NCI-H510A (cell line): ENCODE measurements around the gene POLR2E.

Experiments used
- DNase-seq: peaks from one replicate; lab custom pipeline; 2025; lab: John Stamatoyannopoulos, UW

Gene POLR2E

DNA sequence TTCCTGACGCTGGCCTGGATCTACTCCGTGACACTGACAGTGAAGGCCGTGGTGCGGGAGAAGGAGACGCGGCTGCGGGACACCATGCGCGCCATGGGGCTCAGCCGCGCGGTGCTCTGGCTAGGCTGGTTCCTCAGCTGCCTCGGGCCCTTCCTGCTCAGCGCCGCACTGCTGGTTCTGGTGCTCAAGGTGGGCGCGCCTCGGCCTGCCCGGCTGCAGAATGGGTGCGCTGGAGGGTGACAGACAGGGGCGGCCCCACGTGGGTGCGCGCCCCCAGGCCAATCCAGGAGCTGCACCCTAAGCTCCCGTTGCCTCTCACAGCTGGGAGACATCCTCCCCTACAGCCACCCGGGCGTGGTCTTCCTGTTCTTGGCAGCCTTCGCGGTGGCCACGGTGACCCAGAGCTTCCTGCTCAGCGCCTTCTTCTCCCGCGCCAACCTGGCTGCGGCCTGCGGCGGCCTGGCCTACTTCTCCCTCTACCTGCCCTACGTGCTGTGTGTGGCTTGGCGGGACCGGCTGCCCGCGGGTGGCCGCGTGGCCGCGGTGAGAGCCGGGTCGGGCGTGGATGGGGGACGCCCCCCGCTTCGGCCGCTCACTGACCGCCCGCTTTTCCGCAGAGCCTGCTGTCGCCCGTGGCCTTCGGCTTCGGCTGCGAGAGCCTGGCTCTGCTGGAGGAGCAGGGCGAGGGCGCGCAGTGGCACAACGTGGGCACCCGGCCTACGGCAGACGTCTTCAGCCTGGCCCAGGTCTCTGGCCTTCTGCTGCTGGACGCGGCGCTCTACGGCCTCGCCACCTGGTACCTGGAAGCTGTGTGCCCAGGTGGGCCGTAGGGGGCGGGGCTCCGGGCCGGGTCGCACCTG, 48.1 kb downstream of the POLR2E start:
- no peak for DNase-seq

DNA sequence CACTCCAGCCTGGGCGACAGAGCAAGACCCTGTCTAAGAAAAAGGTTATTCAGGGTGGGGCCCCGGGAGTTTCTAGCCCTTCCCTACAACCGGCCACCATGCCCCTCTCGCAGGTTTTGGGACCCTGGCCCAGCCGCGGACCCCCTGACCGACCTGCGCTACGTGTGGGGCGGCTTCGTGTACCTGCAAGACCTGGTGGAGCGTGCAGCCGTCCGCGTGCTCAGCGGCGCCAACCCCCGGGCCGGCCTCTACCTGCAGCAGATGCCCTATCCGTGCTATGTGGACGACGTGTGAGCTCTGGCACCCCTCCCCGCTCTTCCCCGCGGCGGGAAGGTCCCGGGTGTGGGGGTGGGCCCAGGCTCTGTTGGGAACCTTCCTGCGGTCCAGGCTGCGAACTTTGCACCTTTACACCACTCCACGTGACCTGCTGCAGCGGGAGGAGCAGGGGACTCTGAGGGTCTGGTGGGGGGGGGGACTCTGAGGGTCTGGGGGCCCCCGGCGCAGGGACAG, 49.0 kb downstream of the POLR2E start:
- DNase-seq, result no peak

DNA sequence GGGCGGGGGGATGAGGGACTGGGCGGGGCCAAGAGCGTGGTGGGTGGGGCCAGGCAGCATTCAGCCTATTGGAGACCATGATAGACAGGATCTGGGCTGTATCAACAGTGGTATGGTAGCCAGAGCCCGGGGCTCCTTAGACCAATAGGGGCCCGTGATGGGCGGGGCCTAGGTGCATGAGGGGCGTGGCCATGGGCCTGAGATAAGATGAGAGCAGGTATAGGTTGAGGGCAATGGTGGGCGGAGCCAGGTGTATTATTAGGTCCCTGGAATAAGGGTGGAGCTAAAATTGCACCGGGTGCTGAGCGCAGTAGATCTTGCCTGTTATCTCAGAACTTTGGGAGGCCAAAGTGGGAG, 50.0 kb downstream of the POLR2E start:
- no peak for DNase-seq

DNA sequence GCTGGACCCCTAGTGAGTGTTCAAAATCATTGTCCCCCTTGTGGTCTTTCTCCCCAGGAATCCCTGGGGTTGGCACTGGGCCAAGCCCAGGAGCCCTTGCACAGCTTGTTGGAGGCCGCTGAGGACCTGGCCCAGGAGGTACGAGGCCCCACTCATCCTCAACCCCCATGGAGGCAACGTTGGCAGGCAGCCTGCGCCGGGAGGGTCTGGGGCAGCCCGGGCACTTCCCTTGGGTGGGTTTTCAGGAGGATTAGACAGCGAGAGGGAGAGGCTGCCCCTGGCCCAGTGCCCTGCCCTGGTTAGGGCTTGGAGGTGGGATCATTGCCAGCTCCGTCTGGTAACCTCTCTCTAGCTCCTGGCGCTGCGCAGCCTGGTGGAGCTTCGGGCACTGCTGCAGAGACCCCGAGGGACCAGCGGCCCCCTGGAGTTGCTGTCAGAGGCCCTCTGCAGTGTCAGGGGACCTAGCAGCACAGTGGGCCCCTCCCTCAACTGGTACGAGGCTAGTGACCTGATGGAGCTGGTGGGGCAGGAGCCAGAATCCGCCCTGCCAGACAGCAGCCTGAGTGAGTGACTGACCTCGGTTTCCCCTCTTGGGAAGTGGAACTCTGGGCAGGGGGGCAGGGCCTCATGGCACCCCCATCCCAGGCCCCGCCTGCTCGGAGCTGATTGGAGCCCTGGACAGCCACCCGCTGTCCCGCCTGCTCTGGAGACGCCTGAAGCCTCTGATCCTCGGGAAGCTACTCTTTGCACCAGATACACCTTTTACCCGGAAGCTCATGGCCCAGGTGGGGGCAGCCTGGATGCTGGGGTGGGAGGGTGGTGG, 52.3 kb downstream of the POLR2E start:
- no peak for DNase-seq

GRCh38 chr19:1041835-1042685, 53.1 kb downstream of the POLR2E start:
- no peak for DNase-seq

DNA sequence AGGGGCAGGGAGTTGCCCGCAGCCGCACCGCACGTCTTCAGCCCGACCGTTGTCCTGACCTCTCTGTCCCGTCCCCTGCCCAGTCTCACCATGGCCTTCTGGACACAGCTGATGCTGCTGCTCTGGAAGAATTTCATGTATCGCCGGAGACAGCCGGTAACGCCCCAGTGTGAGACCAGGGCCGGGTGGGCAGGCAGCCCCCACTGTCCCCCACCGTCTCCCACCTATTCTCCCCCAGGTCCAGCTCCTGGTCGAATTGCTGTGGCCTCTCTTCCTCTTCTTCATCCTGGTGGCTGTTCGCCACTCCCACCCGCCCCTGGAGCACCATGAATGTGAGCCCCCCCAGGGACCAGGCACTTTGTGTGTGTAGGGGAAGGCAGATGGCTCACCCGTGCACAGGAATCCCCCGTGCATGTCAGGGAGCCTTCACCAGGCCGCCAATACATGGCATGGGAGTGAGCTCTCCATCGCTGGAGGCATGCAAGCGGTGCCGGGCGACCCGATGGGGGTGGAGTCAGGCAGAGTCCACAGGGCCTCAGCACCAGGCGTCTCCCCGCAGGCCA, 53.8 kb downstream of the POLR2E start:
- DNase-seq, result no peak

DNA sequence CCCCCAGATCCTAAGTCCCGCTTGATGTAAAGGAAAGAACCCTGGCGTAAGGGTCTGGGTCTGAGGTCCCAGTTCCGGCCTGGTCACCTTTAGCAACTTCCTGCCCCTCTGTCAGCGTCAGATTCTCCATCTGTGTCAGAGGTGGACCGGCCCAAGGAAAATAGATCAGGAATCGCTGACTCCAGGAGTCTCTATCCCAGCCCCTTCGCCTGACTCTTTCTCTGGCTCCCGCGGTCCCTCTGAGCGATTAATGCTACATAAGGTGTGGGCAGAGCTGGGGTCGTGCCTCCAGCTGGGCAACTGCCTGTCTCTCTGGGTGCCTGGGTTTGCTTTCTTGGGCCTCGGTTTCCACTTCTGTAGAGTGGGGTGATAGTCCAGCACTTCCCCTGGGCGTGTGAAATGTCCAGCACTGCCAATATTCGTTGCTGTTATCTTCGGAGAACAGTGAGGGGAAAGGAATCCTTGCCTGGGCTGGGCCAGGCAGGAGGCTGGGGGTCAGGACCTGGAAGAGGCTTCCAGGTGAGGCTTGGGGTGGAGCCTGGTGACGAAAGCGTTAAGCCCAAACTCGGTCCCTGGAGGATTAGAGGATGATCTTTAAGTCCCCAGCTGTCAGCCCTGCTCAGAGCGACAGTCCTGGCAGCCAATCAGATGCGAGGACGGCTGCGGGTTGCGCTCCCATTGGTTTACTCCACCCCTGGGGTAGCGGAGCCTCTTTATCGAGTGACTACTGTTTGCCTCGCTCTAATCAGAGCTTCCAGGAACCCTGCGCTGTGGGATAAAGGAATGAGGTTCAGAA, 54.5 kb downstream of the POLR2E start:
- DNase-seq, result peak; percentile 78

DNA sequence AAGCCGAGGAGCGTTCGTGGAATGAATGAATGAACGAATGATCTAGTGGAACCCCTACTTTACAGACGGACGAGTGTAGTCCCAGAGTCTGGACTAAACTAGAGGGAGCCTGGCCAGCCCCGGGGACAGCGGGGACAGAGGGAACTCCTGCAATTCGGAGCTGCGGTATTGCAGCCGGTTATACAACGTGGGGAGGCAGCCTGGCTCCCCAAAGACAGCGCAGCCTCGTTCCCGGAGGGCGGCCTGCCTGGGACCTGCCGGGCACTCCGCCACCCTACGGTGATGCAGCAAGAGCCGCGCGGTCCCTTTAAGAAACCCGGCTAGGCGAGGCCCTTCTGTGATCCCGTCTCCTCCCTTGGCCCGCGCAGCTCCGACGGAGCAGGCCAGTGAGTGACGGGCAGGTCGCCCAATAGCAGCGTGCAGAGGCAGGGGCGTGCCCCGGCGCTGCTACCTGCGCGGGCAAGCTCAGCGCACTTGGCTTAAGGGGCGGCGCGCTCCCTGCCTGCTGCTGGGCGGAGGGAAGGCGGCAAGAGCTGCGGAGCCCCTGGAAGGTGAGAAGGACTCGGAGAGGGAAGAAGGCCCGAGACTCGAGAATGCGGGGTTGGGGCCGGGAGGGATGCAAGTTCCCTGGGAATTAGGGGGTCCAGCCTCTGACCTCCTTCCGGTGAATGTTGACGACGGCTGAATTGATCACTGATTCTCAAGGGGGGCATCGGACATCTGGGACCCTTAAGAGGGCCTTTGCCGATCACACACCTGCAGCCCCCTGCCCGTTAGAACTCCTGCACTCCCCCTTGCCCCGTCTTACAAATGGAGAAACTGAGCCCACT, 55.3 kb downstream of the POLR2E start, which contains the start of gene ABCA7:
ABCA7 (plus strand) TSS at position 462 of the 830 bp plus-strand sequence. CDS start 1,255 bp downstream, outside the sequence.
- peak; percentile 88 for DNase-seq

DNA sequence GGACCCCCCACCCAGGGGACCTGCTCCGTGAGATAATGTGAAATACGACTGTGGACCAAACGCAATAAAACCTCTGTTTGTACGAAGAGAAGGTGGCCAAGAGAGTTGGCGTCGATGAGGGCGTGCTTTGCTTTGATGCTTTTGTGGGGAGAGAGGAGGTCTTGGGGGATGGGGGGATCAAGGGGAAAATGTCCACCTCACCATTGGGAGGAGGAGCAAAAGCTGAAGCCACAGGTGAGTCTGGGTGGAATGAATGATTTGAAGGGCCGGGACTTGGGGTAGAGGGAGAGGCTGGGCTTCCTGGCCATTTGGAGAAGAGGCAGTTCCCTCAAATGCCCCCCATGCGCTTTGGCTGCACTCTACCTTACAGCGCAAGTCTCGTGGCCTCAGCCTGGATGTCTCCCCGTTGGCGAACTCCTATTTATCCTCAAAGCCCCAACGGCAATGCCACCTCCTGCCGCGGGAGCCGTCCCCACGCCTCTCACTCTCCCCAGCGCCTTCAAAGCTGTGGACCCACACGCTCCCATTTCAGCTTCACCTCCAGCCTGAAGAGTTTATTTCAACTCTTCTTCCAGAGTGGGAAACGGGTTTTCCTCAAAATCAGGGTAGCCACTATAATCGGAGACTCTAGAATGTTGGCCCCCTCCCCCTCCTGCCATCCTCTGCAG, 56.1 kb downstream of the POLR2E start:
- no peak for DNase-seq

- DNase-seq, result no peak
Observed at GRCh38 chr19:1037621-1038064, 57.5 kb downstream of the POLR2E start.
